HG03457 (cell line): ENCODE results near the gene DGKG.

Experiments
- ATAC-seq: cut with Tn5 transposase; IDR thresholded peaks from one replicate; pipeline ENCODE4 v1.9.1; 2021; ENCODE audit warnings: moderate number of reproducible peaks; ENCODE audit not compliant: unreplicated experiment

DGKG gene

GRCh38 chr3:186368176-186368575 lies 6.1 kb upstream of the DGKG start:
- no peak for ATAC-seq

DNA sequence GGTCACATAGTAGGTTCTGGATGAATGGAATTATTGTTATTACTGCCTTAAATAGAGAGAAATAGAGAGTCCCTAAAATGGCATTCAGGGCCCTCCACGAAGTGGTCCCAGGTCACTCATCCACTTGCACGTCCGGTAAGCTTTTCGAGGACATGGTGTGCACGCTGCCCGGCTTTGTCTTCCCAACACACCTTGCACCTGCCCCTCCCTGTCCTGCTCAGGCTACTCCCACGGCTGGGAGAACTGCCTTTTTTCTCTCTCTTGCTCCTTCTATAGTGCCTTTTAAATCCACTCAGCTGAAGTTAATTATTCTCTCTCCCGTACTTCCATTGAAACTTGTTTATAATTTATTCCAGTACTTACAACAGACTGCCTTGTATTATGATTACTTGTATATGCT lies 5.6 kb upstream of the DGKG start:
- ATAC-seq, result no peak

DNA sequence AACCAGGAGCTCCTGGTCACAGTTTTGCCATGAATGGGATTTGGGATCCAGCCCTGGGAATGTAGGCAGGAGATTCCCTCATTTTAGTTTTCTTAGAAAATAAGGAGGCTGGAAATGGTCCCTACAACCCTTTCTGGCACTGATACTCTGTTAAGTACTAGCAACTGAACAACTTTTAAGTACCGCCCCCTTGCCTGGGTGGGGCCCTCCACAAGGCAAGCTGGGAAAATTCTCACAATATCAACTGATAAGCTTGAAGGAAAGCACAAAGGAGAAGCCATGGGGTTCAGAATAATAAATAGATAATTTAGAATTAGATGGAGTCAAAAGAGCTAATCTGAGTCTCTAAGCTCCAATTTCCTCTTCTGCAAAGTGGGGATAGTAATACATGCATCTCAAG lies 4.2 kb upstream of the DGKG start:
- ATAC-seq, result no peak

DNA sequence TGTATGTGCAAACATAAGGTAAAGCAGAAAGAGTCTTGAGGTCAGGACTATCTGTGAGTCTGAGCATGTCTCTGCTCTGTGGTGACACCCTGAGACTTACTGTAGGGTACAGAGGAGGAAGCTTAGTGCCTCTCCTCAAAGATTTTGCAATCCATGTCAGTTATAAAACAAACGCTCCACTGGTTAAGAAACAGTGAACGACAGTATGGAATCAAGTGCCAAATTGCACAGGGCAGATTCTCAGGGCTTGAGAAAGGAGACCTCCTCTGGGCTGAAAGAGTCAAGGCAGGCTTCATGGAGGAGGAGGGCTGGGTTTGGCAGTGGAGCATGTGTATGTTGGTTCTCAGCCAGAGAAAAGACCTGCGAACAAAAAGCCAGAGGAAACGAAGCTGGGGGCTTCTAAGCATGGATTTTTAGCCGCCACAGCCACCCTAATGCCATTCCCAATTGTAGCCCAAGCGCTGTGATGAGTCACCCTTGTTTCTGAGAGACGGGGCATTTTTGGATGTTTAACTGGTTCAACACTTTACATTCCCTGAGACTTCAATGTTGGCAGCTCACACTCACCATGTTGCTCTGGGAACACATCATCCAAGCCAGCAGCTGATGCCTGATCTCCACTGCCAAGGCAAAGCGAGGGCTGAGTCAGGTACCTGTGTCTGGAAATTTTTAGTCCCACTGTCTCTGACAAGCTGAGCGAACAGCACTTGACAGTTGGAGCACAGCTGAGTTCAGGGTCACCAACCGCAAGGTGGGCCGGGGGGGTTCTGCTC lies 3.4 kb upstream of the DGKG start:
- no peak for ATAC-seq

- ATAC-seq, result no peak
Measured at GRCh38 chr3:186362988-186363387, 954 bp upstream of the DGKG start.

DNA sequence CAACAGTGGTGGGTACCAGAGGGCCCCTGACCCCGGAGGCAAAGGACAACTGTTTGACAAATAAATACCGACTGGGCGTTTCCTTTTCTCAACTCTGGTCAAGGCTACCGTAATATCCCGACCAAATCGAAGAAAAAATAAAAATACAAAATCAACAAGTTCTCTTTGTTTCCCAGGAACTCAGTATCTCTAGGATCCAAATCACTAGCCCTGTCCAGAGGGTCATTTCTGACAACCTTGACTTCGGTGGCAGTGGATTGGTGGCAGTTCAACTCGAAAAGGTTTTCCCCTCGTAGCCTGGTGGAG lies 456 bp upstream of the DGKG start:
- ATAC-seq, result no peak

- no peak for ATAC-seq
Measured at GRCh38 chr3:186361246-186361761, 730 bp downstream of the DGKG start.

GRCh38 chr3:186360779-186361178 lies 1.3 kb downstream of the DGKG start:
- no peak for ATAC-seq

- no peak for ATAC-seq
Measured at GRCh38 chr3:186359078-186359477, 3.0 kb downstream of the DGKG start.

- no peak for ATAC-seq
Measured at GRCh38 chr3:186356152-186356551, 5.9 kb downstream of the DGKG start.

DNA sequence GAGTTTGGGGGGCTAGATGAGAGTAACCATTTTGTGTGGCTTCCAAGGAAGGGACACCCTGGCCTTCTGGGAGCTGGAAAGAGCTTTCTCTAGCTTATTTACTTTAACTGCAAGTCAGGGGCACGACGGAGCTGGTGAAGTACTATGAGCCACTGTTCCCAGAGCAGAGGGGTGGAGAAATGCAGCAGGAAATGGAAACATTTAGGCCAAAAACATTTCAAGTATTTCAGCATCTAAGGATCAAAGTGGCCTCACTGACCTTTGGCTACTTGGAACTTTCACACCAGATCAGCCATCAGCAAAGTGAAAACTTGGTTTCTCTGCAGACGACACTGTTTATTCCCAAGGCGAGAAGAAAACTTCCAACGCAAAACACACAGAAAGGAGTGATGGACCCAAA lies 7.9 kb downstream of the DGKG start:
- no peak for ATAC-seq

DNA sequence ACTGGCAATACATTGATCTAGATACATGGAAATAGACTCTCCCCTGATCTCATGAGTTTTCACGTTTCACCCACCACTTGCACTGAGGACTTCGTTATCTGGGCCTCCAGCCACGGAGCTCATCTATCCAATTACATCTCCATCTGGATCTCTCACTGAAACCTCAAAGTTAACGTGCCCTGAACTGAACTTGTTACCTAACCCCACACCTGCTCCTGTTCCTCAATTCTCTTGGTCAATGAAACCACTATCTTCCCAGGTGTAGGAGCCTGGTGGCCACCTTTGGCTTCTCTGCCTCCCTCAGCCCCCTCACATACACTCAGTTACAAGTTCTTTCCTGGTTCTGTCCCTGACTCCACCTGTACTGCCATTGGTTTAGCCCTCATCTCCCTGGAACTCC lies 9.7 kb downstream of the DGKG start:
- no peak for ATAC-seq

GRCh38 chr3:186342197-186342596 lies 19.8 kb downstream of the DGKG start:
- no peak for ATAC-seq

GRCh38 chr3:186340204-186340603 lies 21.8 kb downstream of the DGKG start:
- ATAC-seq, result no peak

GRCh38 chr3:186339180-186339918 lies 22.7 kb downstream of the DGKG start:
- ATAC-seq, result no peak

DNA sequence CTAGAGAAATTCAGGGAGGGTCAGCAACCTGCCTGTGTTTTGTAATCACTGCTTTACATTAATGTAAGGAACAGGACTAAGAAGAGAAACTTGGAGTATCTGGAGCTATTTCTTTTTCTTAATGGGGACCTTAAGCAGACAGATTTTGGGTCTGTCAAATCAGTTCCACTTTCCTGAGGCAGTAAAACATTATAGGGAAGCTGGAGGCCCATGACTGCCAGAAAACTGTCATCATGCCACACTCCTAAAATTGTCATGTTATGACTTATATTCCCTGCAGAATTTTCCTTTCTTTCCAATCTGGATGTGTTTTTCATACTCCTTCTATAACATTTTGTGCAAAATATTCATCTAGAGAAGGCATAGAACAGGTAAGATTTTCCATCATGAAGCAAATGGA lies 28.8 kb downstream of the DGKG start:
- ATAC-seq, result no peak

GRCh38 chr3:186330772-186331460 lies 31.1 kb downstream of the DGKG start:
- no peak for ATAC-seq

DNA sequence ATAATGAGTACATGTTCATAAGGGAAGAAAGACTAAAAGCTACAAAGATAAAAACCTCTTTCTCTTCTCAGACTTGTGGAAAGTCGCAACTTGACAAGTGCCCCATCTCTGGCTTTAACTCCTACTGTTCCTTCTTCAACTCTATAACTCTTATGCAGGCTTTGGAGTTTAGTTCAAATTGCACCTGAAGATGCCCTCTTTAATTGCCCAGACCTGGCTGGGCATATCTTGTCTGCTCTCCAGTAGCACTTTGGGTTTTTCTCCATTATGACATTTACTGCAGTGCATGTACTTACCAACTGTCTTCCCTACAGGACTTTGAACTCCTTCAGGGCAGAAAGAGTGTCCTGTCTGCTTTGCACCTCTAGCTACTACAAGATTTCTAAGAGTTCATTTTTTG lies 32.4 kb downstream of the DGKG start:
- no peak for ATAC-seq

DNA sequence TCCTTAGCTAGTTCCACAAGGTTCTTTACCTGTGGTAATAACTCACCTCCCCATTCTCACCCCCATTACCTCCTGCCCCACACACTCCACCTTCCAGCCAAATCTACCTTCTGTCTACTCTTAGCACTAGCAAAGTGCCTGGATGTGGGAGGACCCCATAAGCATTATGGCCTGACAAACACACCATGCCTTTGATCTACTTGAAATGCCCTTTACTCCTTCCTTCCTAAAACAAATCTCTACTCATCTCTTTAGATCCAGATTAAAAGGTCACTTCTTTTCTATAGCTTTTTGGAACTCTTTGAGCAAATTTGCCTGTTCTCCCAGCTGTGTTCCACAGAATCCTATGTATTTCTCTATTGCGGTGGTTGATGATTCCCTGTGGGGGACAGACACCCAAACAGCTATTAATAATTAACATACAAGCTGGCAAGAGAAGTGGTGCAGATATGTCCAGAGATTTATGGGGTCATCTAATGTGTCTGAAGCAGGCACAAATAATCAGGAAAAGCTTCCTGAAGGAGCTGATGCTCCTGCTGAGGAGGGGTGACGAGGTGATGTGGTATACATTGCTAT lies 34.0 kb downstream of the DGKG start:
- ATAC-seq, result no peak

DNA sequence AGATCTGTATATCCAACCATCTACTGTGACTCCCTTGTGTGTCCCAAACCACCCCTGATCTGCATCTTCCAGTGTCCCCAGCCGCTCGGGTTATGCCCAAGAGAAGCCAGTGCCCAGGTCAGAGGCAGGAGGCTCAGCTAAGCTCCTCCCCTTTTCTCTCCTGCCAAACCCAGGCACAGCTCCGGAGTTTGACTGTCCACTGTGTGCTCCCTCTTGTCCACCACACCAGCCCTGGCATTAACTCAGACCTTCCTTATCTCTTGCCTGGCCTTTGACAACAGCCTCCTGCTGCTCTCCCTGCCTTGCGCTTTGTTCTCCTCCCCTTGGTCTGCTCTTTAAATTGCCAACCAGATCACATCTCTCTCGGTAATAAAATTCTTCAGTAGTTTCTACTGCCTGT lies 39.3 kb downstream of the DGKG start:
- ATAC-seq, result no peak

DNA sequence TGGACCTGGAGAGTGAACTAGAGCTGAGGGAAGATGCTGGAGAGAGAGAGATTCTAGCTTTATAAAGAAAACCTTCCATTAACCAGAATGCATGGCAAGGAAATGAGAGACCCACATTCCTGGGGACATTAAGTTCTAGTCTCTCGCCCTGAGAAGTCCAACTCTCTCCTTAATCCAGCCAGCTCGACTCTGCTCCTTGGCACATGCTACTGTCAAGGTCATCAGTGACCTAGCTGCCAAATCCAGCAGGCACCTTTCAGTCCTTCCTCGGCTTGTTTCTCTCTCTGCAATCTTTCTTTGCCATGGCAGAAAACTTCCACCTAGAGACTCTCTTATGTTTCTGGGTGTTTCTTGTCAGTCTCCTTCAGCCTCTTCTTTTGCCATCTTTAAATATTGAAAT lies 40.3 kb downstream of the DGKG start:
- no peak for ATAC-seq
